CD4-positive, alpha-beta T cell (primary cell): ENCODE data around the gene CKMT2. TPM values are rescaled to one million over a fixed set of nuclear protein-coding genes. Genes with fewer than 3 reads are reported as not detected.

Source experiments
- ATAC-seq: fragments of 200-7000 bp; cut with Tn5 transposase; one replicate; pipeline ENCODE4 v1.10.0; 2022; ENCODE audit warnings: mild to moderate bottlenecking; ENCODE audit not compliant: poor library complexity
- CTCF ChIA-PET: fragments of 350-600 bp; sonication (Branson Sonifier 250); formaldehyde crosslinking; loops from one replicate; lab custom pipeline; 2021; ENCODE audit warnings: antibody characterized with exemption, inconsistent platforms; lab: Charles Lee
- POLR2A ChIA-PET: fragments of 350-600 bp; sonication (Branson Sonifier 250); formaldehyde crosslinking; loops from one replicate; lab custom pipeline; 2021; ENCODE audit warnings: antibody characterized with exemption, inconsistent platforms; lab: Charles Lee
- DNase-seq, 14 experiments: peaks; one replicate each; pipeline ENCODE4 v3.0.0-alpha.2; 2013 to 2020; ENCODE audit warnings: mixed read lengths in 2 of 14
- H3K27ac ChIP-seq, 2 donors: one replicate each; pipeline versions ENCODE4 v1.5.1 to v1.7.0; 2013; ENCODE audit warnings: low read length in 2 of 2, low read depth in 1 of 2, mild to moderate bottlenecking in 1 of 2
- H3K27me3 ChIP-seq, 2 experiments: 1 replicate in 1 of 2; 2 replicates in 1 of 2; pipeline versions ENCODE4 v1.6.1 to v1.7.0; 2013; ENCODE audit warnings: low read length in 2 of 2, control low read depth in 1 of 2, mild to moderate bottlenecking in 1 of 2, moderate library complexity in 1 of 2; ENCODE audit not compliant: insufficient read depth in 2 of 2, control insufficient read depth in 1 of 2
- H3K36me3 ChIP-seq: one replicate; pipeline ENCODE4 v1.6.1; 2013; ENCODE audit warnings: low read length, control low read depth; ENCODE audit not compliant: insufficient read depth
- H3K4me1 ChIP-seq: one replicate; pipeline ENCODE4 v1.6.1; 2013; ENCODE audit warnings: low read length, control low read depth; ENCODE audit not compliant: insufficient read depth
- H3K4me3 ChIP-seq: one replicate; pipeline ENCODE4 v1.5.1; 2013; ENCODE audit warnings: mild to moderate bottlenecking, low read length, moderate library complexity
- H3K9me3 ChIP-seq, 2 experiments: 1 replicate in 1 of 2; 2 replicates in 1 of 2; pipeline versions ENCODE4 v1.6.1 to v1.7.0; 2013; ENCODE audit warnings: low read length in 2 of 2, mild to moderate bottlenecking in 2 of 2, control low read depth in 1 of 2, moderate library complexity in 1 of 2; ENCODE audit not compliant: control insufficient read depth in 1 of 2, insufficient read depth in 1 of 2
- H3K27ac Mint-ChIP-seq: one replicate; pipeline ENCODE4 v1.8.0; 2020; ENCODE audit warnings: mixed read lengths
- H3K27me3 Mint-ChIP-seq: one replicate; pipeline ENCODE4 v1.8.0; 2021; ENCODE audit warnings: mixed read lengths
- H3K36me3 Mint-ChIP-seq: one replicate; pipeline ENCODE4 v1.8.0; 2021; ENCODE audit warnings: low read depth, mixed read lengths
- H3K4me1 Mint-ChIP-seq: one replicate; pipeline ENCODE4 v1.8.0; 2021; ENCODE audit warnings: low read depth, mixed read lengths
- H3K4me3 Mint-ChIP-seq: one replicate; pipeline ENCODE4 v1.8.0; 2020; ENCODE audit warnings: mild to moderate bottlenecking, mixed read lengths
- H3K9me3 Mint-ChIP-seq: one replicate; pipeline ENCODE4 v1.8.0; 2020; ENCODE audit warnings: mixed read lengths
- intact Hi-C, 2 experiments: fragments of 100-400 bp; cut with DNase I in 1 of 2; cut with micrococcal nuclease in 1 of 2; formaldehyde crosslinking; loops; one replicate each; pipeline versions ENCODE4 v1.15.1 to v1.9.0; 2023 to 2025; cut with DNase I, micrococcal nuclease
- total RNA-seq, 174 experiments: library from RNA in 2 of 174; stranded (reverse) in 2 of 174; gene quantifications; one replicate each; pipeline ENCODE4 v1.2.3 and lab custom pipeline; 2021 to 2026
- TF ChIP-seq, protein P1 (sequence below): fragments of 200-600 bp; IDR thresholded peaks from one replicate; pipeline ENCODE4 v1.8.0; 2022; ENCODE audit warnings: antibody characterized with exemption, mild to moderate bottlenecking

Gene CKMT2
- total RNA-seq, 2 experiments from 2014 or later = 0.17 to 0.27 TPM

DNA sequence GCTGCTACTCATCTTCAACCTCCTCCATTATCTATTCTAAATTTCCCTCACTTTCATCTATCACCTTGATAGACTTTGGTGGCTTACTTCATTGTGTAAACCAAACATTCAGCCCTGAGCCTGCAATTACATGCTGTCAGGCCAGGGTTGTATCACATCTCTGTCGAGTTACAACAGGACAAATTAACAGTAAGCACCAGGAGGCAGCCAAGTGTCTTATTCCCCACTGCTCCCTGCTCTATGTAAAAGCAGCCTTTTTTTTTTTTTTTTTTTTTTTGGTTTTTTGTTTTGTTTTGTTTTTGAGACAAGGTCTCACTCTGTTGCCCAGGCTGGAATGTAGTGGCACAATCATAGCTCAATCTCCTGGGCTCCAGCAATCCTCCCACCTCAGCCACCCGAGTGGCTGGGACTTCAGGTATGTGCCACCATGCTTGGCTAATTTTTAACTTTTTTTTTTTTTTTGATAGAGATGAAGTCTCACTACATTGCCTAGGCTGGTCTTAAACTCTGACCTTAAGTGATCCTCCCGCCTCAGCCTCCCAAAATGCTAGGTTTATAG is 53.0 kb downstream of the CKMT2 start:
- POLR2A ChIA-PET = no interaction called here
- peaks cover 34% of the 10 kb centered on the region for H3K4me1 Mint-ChIP-seq

DNA sequence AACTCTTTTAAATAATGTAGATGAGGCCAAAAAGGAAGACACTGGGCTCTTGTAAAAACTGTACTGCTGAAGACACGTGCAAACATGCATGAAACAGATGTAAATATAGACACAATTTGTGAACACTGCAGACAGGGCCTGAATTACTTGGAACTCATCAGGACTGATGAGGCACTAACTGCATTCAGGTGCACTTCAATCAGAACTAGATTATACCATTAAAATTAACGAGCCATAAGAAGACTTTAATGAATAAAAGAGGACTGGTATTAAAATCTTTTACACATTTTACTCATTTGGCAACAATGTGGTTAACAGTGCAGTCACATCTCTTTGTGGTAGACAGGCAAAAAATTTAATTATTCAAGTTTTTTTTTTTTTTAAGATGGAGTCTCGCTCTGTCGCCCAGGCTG is 54.9 kb downstream of the CKMT2 start:
- H3K4me3 ChIP-seq = no peak overlapping the region
- H3K36me3 ChIP-seq = no peaks in the 10 kb centered on the region
- H3K27me3 ChIP-seq = no peaks in the 10 kb centered on the region
- H3K4me3 Mint-ChIP-seq = no peak overlapping the region
- H3K27ac Mint-ChIP-seq = no peak overlapping the region
- CTCF ChIA-PET = no interaction called here
- ATAC-seq (no peak), DNase-seq (no peak)
- H3K27me3 Mint-ChIP-seq = no peaks in the 10 kb centered on the region
- TF ChIP-seq, protein P1, sequence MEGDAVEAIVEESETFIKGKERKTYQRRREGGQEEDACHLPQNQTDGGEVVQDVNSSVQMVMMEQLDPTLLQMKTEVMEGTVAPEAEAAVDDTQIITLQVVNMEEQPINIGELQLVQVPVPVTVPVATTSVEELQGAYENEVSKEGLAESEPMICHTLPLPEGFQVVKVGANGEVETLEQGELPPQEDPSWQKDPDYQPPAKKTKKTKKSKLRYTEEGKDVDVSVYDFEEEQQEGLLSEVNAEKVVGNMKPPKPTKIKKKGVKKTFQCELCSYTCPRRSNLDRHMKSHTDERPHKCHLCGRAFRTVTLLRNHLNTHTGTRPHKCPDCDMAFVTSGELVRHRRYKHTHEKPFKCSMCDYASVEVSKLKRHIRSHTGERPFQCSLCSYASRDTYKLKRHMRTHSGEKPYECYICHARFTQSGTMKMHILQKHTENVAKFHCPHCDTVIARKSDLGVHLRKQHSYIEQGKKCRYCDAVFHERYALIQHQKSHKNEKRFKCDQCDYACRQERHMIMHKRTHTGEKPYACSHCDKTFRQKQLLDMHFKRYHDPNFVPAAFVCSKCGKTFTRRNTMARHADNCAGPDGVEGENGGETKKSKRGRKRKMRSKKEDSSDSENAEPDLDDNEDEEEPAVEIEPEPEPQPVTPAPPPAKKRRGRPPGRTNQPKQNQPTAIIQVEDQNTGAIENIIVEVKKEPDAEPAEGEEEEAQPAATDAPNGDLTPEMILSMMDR = no peak
- peaks cover 64% of the 10 kb centered on the region for H3K36me3 Mint-ChIP-seq
- H3K27ac ChIP-seq = no peak overlapping the region
- peaks cover 14% of the 10 kb centered on the region for H3K4me1 ChIP-seq
- peaks cover 10% of the 10 kb centered on the region for H3K9me3 Mint-ChIP-seq
- H3K4me1 Mint-ChIP-seq = peaks cover 49% of the 10 kb centered on the region
- POLR2A ChIA-PET = no interaction called here
- intact Hi-C loops = no loop called here
- peaks cover 0 to 6% of the 10 kb centered on the region in 2 experiments for H3K9me3 ChIP-seq

More for the DNA sequence above, 53.0 kb downstream of the CKMT2 start:
- ATAC-seq = no peak
- intact Hi-C loops = no loop called here
- Histone ChIP-seq H3K36me3 (no peaks in the 10 kb centered on the region), H3K27me3 (no peaks in the 10 kb centered on the region), H3K27ac (no peak overlapping the region), H3K9me3 (no peaks in the 10 kb centered on the region), H3K4me1 (peaks cover 7% of the 10 kb centered on the region), H3K4me3 (no peak overlapping the region)
- no peak for DNase-seq
- Mint-ChIP-seq H3K27me3 (no peaks in the 10 kb centered on the region), H3K27ac (no peak overlapping the region), H3K4me3 (no peak overlapping the region), H3K9me3 (peaks cover 2% of the 10 kb centered on the region), H3K36me3 (peaks cover 52% of the 10 kb centered on the region)
- TF ChIP-seq, protein P1 = no peak
- CTCF ChIA-PET = interaction anchor here (1.7 kb wide), 1 partner anchor 14 kb away, joined by 4 read pairs; no protein-coding TSS in a partner anchor

DNA sequence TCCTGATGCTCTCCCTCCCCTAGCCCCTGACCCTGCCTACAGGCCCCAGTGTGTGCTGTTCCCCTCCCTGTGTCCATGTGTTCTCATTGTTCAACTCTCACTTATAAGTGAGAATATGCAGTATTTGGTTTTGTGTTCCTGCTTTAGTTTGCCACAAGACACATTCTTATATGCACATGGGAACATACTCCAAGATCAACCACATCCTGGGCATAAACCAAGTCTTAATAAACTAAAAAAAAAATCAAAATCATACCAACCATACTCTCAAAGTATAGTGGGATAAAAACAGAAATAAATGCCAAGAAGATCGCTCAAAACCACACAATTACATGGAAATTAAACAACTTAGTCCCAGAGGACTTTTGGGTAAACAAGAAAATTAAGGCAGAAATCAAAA is 57.0 kb downstream of the CKMT2 start:
- DNase-seq (no peak), ATAC-seq (no peak)
- peaks cover 65% of the 10 kb centered on the region for H3K4me1 Mint-ChIP-seq
- ChIA-PET CTCF (no interaction called here), POLR2A (no interaction called here)
- H3K36me3 ChIP-seq = no peaks in the 10 kb centered on the region
- H3K9me3 Mint-ChIP-seq = peaks cover 12% of the 10 kb centered on the region
- peaks cover 62% of the 10 kb centered on the region for H3K36me3 Mint-ChIP-seq
- no peak overlapping the region for H3K27ac Mint-ChIP-seq
- H3K4me3 Mint-ChIP-seq = peak overlapping the region; percentile 35
- intact Hi-C loops = no loop called here
- H3K4me3 ChIP-seq = no peak overlapping the region
- H3K4me1 ChIP-seq = peaks cover 14% of the 10 kb centered on the region
- H3K27me3 Mint-ChIP-seq = no peaks in the 10 kb centered on the region
- no peaks in the 10 kb centered on the region for H3K27me3 ChIP-seq
- H3K9me3 ChIP-seq = peaks cover 0 to 7% of the 10 kb centered on the region in 2 experiments
- TF ChIP-seq, protein P1 = no peak
- H3K27ac ChIP-seq = no peak overlapping the region
